Gastrocnemius medialis (tissue), 4 donors: ENCODE results near the gene HOXB2. TPM values are rescaled to one million over a fixed set of nuclear protein-coding genes. Genes with fewer than 3 reads are reported as not detected.

Experiments
- ATAC-seq, 2 donors: fragments of 150-250 bp; one replicate each; pipeline ENCODE4 v1.9.1; 2016
- DNase-seq, 2 donors: peaks; one replicate each; pipeline ENCODE4 v3.0.0-alpha.2; 2019
- H3K27ac ChIP-seq, 4 donors: fragments of 200-600 bp; sonication (generic); 1 replicate in 1 of 4; 2 replicates in 3 of 4; pipeline ENCODE4 v1.5.1; 2016 to 2018; ENCODE audit warnings: mild to moderate bottlenecking in 2 of 4, moderate library complexity in 1 of 4
- H3K27me3 ChIP-seq, 3 donors: fragments of 200-600 bp; sonication (generic) in 2 of 3; 1 replicate in 1 of 3; 2 replicates in 2 of 3; pipeline versions ENCODE4 v1.5.1 to v1.6.0; 2016 to 2019; ENCODE audit warnings: mild to moderate bottlenecking in 1 of 3, moderate library complexity in 1 of 3
- H3K36me3 ChIP-seq, 2 donors: fragments of 200-600 bp; sonication (generic) in 1 of 2; one replicate each; pipeline ENCODE4 v1.5.1; 2017 to 2018
- H3K4me1 ChIP-seq, 2 donors: fragments of 200-600 bp; sonication (generic) in 1 of 2; one replicate each; pipeline ENCODE4 v1.5.1; 2016 to 2017; ENCODE audit warnings: mild to moderate bottlenecking in 2 of 2
- H3K4me3 ChIP-seq, 4 donors: fragments of 200-600 bp; sonication (generic) in 3 of 4; 1 replicate in 1 of 4; 2 replicates in 3 of 4; pipeline ENCODE4 v1.5.1; 2016 to 2019; ENCODE audit warnings: mild to moderate bottlenecking in 2 of 4
- H3K9me3 ChIP-seq, 3 donors: fragments of 200-600 bp; sonication (generic) in 2 of 3; 1 replicate in 1 of 3; 2 replicates in 2 of 3; pipeline ENCODE4 v1.5.1; 2016 to 2019
- CTCF ChIP-seq, 5 experiments: fragments of 450-650 bp in 3 of 5; fragments of 200-600 bp in 2 of 5; sonication (generic) in 2 of 5; IDR thresholded peaks in 4 of 5; conservative IDR thresholded peaks in 1 of 5; 1 replicate in 4 of 5; 2 replicates in 1 of 5; pipeline ENCODE4 v1.5.1; 2016 to 2019; ENCODE audit warnings: antibody characterized with exemption in 5 of 5, mild to moderate bottlenecking in 3 of 5, moderate library complexity in 3 of 5
- POLR2A ChIP-seq, 2 donors: fragments of 450-650 bp; IDR thresholded peaks; one replicate each; pipeline ENCODE4 v1.6.1; 2017; ENCODE audit warnings: antibody characterized with exemption in 2 of 2, mild to moderate bottlenecking in 2 of 2, moderate library complexity in 2 of 2
- in situ Hi-C, 4 donors: fragments of 200-750 bp; cut with MboI; loops; one replicate each; pipeline versions ENCODE4 v1.15.0 to v1.8.0; 2017; ENCODE audit warnings: low sequenced_read_pairs in 4 of 4
- intact Hi-C: fragments of 100-400 bp; cut with DNase I; formaldehyde crosslinking; loops from one replicate; pipeline ENCODE4 v1.15.1; 2023; ENCODE audit warnings: low total_unique reads
- total RNA-seq, 4 donors: library from RNA; depleted of rRNA; stranded (reverse); fragments of >200 nt; gene quantifications; one replicate each; pipeline versions ENCODE4 v1.1.0 to v1.2.3, GENCODE V29; 2016

The HOXB2 gene
- total RNA-seq, 4 donors from 2014 or later = 4.1 to 22.1 (median 10.4) TPM

GRCh38 chr17:48574505-48575065, 29.7 kb upstream of the HOXB2 start:
- H3K9me3 ChIP-seq = no peaks in the 10 kb centered on the region
- no peak for DNase-seq
- TF ChIP-seq CTCF (IDR thresholded peaks at IDR 0.05 in 4 of 5, conservative IDR thresholded peaks at IDR 0.05 in 1 of 5) (no peak), POLR2A (IDR thresholded peaks at IDR 0.05) (no peak)
- intact Hi-C loops (no loop called here), in situ Hi-C loops (no loop called here)
- H3K4me3 ChIP-seq = no peak overlapping the region
- peaks cover 5 to 15% of the 10 kb centered on the region in 2 donors for H3K4me1 ChIP-seq
- no peaks in the 10 kb centered on the region for H3K36me3 ChIP-seq
- H3K27me3 ChIP-seq = peaks cover 34 to 61% (median 51%) of the 10 kb centered on the region in 3 donors
- peak overlapping the region in 1 of 4 donors; percentile 79 for H3K27ac ChIP-seq
- ATAC-seq = no peak

DNA sequence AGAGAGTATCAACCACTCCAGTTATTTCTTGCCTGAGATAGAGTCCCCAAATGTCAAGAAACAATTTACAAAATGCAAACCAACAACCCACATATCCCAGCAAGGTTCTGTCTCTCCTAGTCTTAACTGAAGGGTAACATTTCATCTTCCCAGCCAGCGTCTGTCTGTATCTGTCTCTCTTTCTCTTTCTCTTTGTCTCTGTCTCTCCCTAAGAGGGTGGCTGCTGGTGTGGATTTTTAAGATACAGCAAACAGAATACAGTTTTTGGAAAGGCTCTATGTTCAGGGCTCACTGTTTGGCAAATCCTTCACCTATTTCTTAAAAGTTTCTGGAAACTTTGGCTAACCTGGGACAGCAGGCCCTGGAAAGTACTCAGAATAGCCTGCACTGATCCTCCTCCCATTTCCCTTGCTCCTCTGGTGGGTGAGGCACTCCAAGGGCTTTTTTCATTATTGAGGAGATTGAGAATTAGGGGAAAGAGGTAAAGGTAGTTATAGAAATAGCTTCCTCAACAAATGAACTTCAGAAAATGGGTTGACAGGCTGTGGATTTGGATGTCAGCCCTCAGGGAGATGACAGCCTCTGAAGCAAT, 27.0 kb upstream of the HOXB2 start:
- Histone ChIP-seq H3K4me3 (no peak overlapping the region), H3K27ac (peak overlapping the region; percentile 51 to 78 (median 64)), H3K9me3 (no peaks in the 10 kb centered on the region), H3K4me1 (peaks cover 0 to 13% of the 10 kb centered on the region in 2 donors), H3K27me3 (peaks cover 38 to 48% (median 42%) of the 10 kb centered on the region in 3 donors), H3K36me3 (no peaks in the 10 kb centered on the region)
- TF ChIP-seq CTCF (IDR thresholded peaks at IDR 0.05 in 4 of 5, conservative IDR thresholded peaks at IDR 0.05 in 1 of 5) (no peak), POLR2A (IDR thresholded peaks at IDR 0.05) (no peak)
- intact Hi-C loops (no loop called here), in situ Hi-C loops (no loop called here)
- ATAC-seq (no peak), DNase-seq (no peak)

GRCh38 chr17:48571024-48571818, 26.3 kb upstream of the HOXB2 start:
- in situ Hi-C loops = no loop called here
- ATAC-seq (peak in 1 of 2 donors; percentile 32), DNase-seq (no peak)
- peaks cover 0 to 12% of the 10 kb centered on the region in 2 donors for H3K4me1 ChIP-seq
- intact Hi-C loops = no loop called here
- H3K27me3 ChIP-seq = peaks cover 35 to 41% (median 38%) of the 10 kb centered on the region in 3 donors
- TF ChIP-seq CTCF (IDR thresholded peaks at IDR 0.05 in 4 of 5, conservative IDR thresholded peaks at IDR 0.05 in 1 of 5) (no peak), POLR2A (IDR thresholded peaks at IDR 0.05) (no peak)
- H3K27ac ChIP-seq = peak overlapping the region; percentile 51 to 78 (median 64)
- H3K4me3 ChIP-seq = peak overlapping the region in 3 of 4 donors; percentile 7 to 35 (median 26)
- H3K36me3 ChIP-seq = no peaks in the 10 kb centered on the region
- no peaks in the 10 kb centered on the region for H3K9me3 ChIP-seq

DNA sequence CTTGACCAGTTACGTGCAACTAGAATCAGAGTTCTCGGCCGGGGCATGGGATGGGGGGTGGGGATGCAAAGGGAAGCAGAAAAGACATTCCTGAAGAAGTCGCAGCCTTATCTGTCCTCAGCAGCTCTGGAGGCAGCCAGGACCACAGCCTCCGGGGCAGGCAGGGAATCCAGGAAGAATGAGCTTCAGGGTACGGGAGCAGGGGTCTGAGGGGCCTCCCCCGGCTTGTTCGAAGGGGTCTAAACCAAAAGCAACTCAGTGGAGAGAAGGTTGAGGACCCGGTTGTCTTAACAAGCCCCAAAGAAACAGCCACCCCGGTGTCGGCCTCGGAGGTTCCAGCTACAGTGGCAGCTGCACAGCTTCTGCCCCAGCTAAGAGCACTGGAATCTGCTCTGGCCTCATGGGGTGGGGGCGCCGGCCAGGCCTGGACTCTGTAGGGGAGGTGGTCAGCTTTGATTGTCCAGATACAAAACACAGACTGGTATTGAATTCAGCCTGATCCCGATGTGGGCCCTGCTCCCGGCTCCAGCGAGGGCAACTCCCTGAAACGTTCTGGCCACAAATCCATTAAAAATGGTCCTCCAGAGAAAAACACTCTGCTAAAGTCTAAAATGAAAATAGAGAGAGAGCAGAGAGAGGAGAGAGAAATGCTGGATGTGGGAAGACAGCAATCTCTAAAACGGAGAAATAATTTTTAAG, 25.6 kb upstream of the HOXB2 start:
- DNase-seq = no peak
- in situ Hi-C loops (no loop called here), intact Hi-C loops (no loop called here)
- no peak for ATAC-seq
- Histone ChIP-seq H3K9me3 (no peaks in the 10 kb centered on the region), H3K4me1 (peaks cover 0 to 12% of the 10 kb centered on the region in 2 donors), H3K27me3 (peaks cover 27 to 38% (median 34%) of the 10 kb centered on the region in 3 donors), H3K36me3 (no peaks in the 10 kb centered on the region), H3K27ac (peak overlapping the region; percentile 51 to 78 (median 64)), H3K4me3 (peak overlapping the region in 3 of 4 donors; percentile 7 to 35 (median 26))
- no peak for TF ChIP-seq CTCF (IDR thresholded peaks at IDR 0.05 in 4 of 5, conservative IDR thresholded peaks at IDR 0.05 in 1 of 5)
- TF ChIP-seq POLR2A (IDR thresholded peaks at IDR 0.05) = no peak
